CD4-positive, alpha-beta T cell treated with Interleukin-6 for 4 hours (primary cell): ENCODE data around the gene PRICKLE2.

Experiments
- DNase-seq: peaks from one replicate; pipeline ENCODE4 v3.0.0-alpha.2; 2020; ENCODE audit warnings: mixed read lengths

Gene PRICKLE2

GRCh38 chr3:64224826-64225610, at the start of gene PRICKLE2:
TSS of gene PRICKLE2 (minus strand) at chr3:64225466. CDS start at chr3:64198927, 26,539 bp downstream.
- no peak for DNase-seq

GRCh38 chr3:64272842-64273241, 47.6 kb upstream of the PRICKLE2 start:
- DNase-seq: no peak

- no peak for DNase-seq
These were observed 47.0 kb upstream of the PRICKLE2 start for GRCh38 chr3:64272271-64272670.

- no peak for DNase-seq
These were observed 46.4 kb upstream of the PRICKLE2 start for GRCh38 chr3:64271631-64272030.

GRCh38 chr3:64270866-64271260, 45.6 kb upstream of the PRICKLE2 start:
- DNase-seq: no peak

- no peak for DNase-seq
These were observed 45.0 kb upstream of the PRICKLE2 start for GRCh38 chr3:64270142-64270865.

GRCh38 chr3:64268926-64269325, 43.7 kb upstream of the PRICKLE2 start:
- DNase-seq: no peak

GRCh38 chr3:64267721-64268604, 42.7 kb upstream of the PRICKLE2 start:
- DNase-seq: no peak

GRCh38 chr3:64266983-64267382, 41.7 kb upstream of the PRICKLE2 start:
- DNase-seq: no peak

GRCh38 chr3:64266065-64266931, 41.0 kb upstream of the PRICKLE2 start:
- no peak for DNase-seq

GRCh38 chr3:64265646-64266045, 40.4 kb upstream of the PRICKLE2 start:
- DNase-seq: no peak

GRCh38 chr3:64264501-64265109, 39.3 kb upstream of the PRICKLE2 start:
- no peak for DNase-seq

- no peak for DNase-seq
These were observed 37.4 kb upstream of the PRICKLE2 start for GRCh38 chr3:64262574-64263114.

GRCh38 chr3:64260431-64260830, 35.2 kb upstream of the PRICKLE2 start:
- no peak for DNase-seq

- no peak for DNase-seq
These were observed 34.4 kb upstream of the PRICKLE2 start for GRCh38 chr3:64259636-64260035.

GRCh38 chr3:64257100-64257755, 32.0 kb upstream of the PRICKLE2 start:
- no peak for DNase-seq

GRCh38 chr3:64255741-64256340, 30.6 kb upstream of the PRICKLE2 start:
- no peak for DNase-seq

- no peak for DNase-seq
These were observed 29.2 kb upstream of the PRICKLE2 start for GRCh38 chr3:64254443-64254842.

- no peak for DNase-seq
These were observed 28.4 kb upstream of the PRICKLE2 start for GRCh38 chr3:64253689-64254088.

- DNase-seq: no peak
These were observed 25.8 kb upstream of the PRICKLE2 start for GRCh38 chr3:64251019-64251418.
